ENCODE measurements around the gene NMRAL1. TPM values are rescaled to one million over a fixed set of nuclear protein-coding genes. Genes with fewer than 3 reads are reported as not detected.
A peak's percentile ranks its signal among the peaks of the same experiment; 100 is the strongest.

NMRAL1 gene
- total RNA-seq, 3 donors from 2014 or later (not counting 1 experiment from before 2014, with no cell fraction given): 66.6 to 71.2 (median 69.8) TPM

GRCh38 chr16:4510747-4511426 is 36.5 kb upstream of the NMRAL1 start:
- intact Hi-C loops (cut with micrococcal nuclease): no loop called here
- Histone ChIP-seq H3K27me3 (ENCODE audit: control insufficient read depth, insufficient read depth, low read length) (no peaks in the 10 kb centered on the region), H3K36me3 (ENCODE audit: control insufficient read depth, insufficient read depth, low read length) (peaks cover 62% of the 10 kb centered on the region), H3K9me3 (ENCODE audit: control insufficient read depth, insufficient read depth, low read length) (no peaks in the 10 kb centered on the region), H3K27ac (ENCODE audit: low read length) (peak overlapping the region; percentile 55), H3K4me3 (ENCODE audit: low read length) (no peak overlapping the region), H3K4me1 (ENCODE audit: control insufficient read depth, insufficient read depth, low read length) (peaks cover 81% of the 10 kb centered on the region)
- Mint-ChIP-seq H3K27ac (peak overlapping the region; percentile 93 to 98), H3K9me3 (no peaks in the 10 kb centered on the region), H3K4me3 (peak overlapping the region; percentile 71), H3K4me1 (peaks cover 63 to 78% of the 10 kb centered on the region in 2 donors), H3K27me3 (ENCODE audit: low read depth in 2 of 2) (no peaks in the 10 kb centered on the region), H3K36me3 (no peaks in the 10 kb centered on the region)
- ATAC-seq (peak in 2 of 3 donors; percentile 29 to 55), DNase-seq (no peak)
- TF ChIP-seq CTCF (IDR thresholded peaks at IDR 0.05): no peak
- WGBS (ENCODE audit: insufficient coverage): 65% methylated on average over 14 of the region's 14 CpGs

- H3K27me3 ChIP-seq (ENCODE audit: control insufficient read depth, insufficient read depth, low read length): no peaks in the 10 kb centered on the region
- TF ChIP-seq CTCF (IDR thresholded peaks at IDR 0.05): no peak
- no peak overlapping the region for H3K4me3 ChIP-seq (ENCODE audit: low read length)
- peaks cover 62% of the 10 kb centered on the region for H3K36me3 ChIP-seq (ENCODE audit: control insufficient read depth, insufficient read depth, low read length)
- no peaks in the 10 kb centered on the region for H3K9me3 ChIP-seq (ENCODE audit: control insufficient read depth, insufficient read depth, low read length)
- peak overlapping the region; percentile 93 to 98 for H3K27ac Mint-ChIP-seq
- H3K36me3 Mint-ChIP-seq: no peaks in the 10 kb centered on the region
- no peak overlapping the region for H3K4me3 Mint-ChIP-seq
- H3K27ac ChIP-seq (ENCODE audit: low read length): peak overlapping the region; percentile 29
- DNase-seq: no peak
- peaks cover 84% of the 10 kb centered on the region for H3K4me1 ChIP-seq (ENCODE audit: control insufficient read depth, insufficient read depth, low read length)
- intact Hi-C loops (cut with micrococcal nuclease): no loop called here
- H3K27me3 Mint-ChIP-seq (ENCODE audit: low read depth in 2 of 2): no peaks in the 10 kb centered on the region
- no peaks in the 10 kb centered on the region for H3K9me3 Mint-ChIP-seq
- no peak for ATAC-seq
- peaks cover 63 to 78% of the 10 kb centered on the region in 2 donors for H3K4me1 Mint-ChIP-seq
- WGBS (ENCODE audit: insufficient coverage): 93% methylated on average over 4 of the region's 5 CpGs
These were observed 35.7 kb upstream of the NMRAL1 start for GRCh38 chr16:4510131-4510530.

- Mint-ChIP-seq H3K4me1 (peaks cover 60 to 77% of the 10 kb centered on the region in 2 donors), H3K27me3 (ENCODE audit: low read depth in 2 of 2) (no peaks in the 10 kb centered on the region), H3K4me3 (no peak overlapping the region), H3K36me3 (no peaks in the 10 kb centered on the region), H3K9me3 (no peaks in the 10 kb centered on the region), H3K27ac (peak overlapping the region; percentile 93 to 98)
- H3K27me3 ChIP-seq (ENCODE audit: control insufficient read depth, insufficient read depth, low read length): no peaks in the 10 kb centered on the region
- no peak overlapping the region for H3K27ac ChIP-seq (ENCODE audit: low read length)
- no peak for ATAC-seq
- H3K9me3 ChIP-seq (ENCODE audit: control insufficient read depth, insufficient read depth, low read length): no peaks in the 10 kb centered on the region
- peaks cover 62% of the 10 kb centered on the region for H3K36me3 ChIP-seq (ENCODE audit: control insufficient read depth, insufficient read depth, low read length)
- intact Hi-C loops (cut with micrococcal nuclease): no loop called here
- DNase-seq: no peak
- H3K4me3 ChIP-seq (ENCODE audit: low read length): no peak overlapping the region
- 96% methylated on average over 8 of the region's 8 CpGs for WGBS (ENCODE audit: insufficient coverage)
- H3K4me1 ChIP-seq (ENCODE audit: control insufficient read depth, insufficient read depth, low read length): peaks cover 84% of the 10 kb centered on the region
- no peak for TF ChIP-seq CTCF (IDR thresholded peaks at IDR 0.05)
These were observed 35.0 kb upstream of the NMRAL1 start for GRCh38 chr16:4509420-4509819.

GRCh38 chr16:4508806-4509205 is 34.4 kb upstream of the NMRAL1 start:
- H3K4me3 Mint-ChIP-seq: no peak overlapping the region
- peaks cover 60 to 75% of the 10 kb centered on the region in 2 donors for H3K4me1 Mint-ChIP-seq
- no peaks in the 10 kb centered on the region for H3K9me3 Mint-ChIP-seq
- Histone ChIP-seq H3K4me3 (ENCODE audit: low read length) (no peak overlapping the region), H3K4me1 (ENCODE audit: control insufficient read depth, insufficient read depth, low read length) (peaks cover 84% of the 10 kb centered on the region), H3K9me3 (ENCODE audit: control insufficient read depth, insufficient read depth, low read length) (no peaks in the 10 kb centered on the region), H3K27me3 (ENCODE audit: control insufficient read depth, insufficient read depth, low read length) (no peaks in the 10 kb centered on the region), H3K27ac (ENCODE audit: low read length) (no peak overlapping the region), H3K36me3 (ENCODE audit: control insufficient read depth, insufficient read depth, low read length) (peaks cover 60% of the 10 kb centered on the region)
- WGBS (ENCODE audit: insufficient coverage): 94% methylated on average over 3 of the region's 3 CpGs
- no peak for DNase-seq
- peak overlapping the region; percentile 93 to 95 for H3K27ac Mint-ChIP-seq
- no peak for TF ChIP-seq CTCF (IDR thresholded peaks at IDR 0.05)
- ATAC-seq: no peak
- no peaks in the 10 kb centered on the region for H3K36me3 Mint-ChIP-seq
- intact Hi-C loops (cut with micrococcal nuclease): no loop called here
- H3K27me3 Mint-ChIP-seq (ENCODE audit: low read depth in 2 of 2): no peaks in the 10 kb centered on the region
